ENCODE data around the gene HPSE. TPM values are rescaled to one million over a fixed set of nuclear protein-coding genes. Genes with fewer than 3 reads are reported as not detected.

The HPSE gene
- polyA plus RNA-seq, 1 donor from 2014 or later, result 0.16 TPM

DNA sequence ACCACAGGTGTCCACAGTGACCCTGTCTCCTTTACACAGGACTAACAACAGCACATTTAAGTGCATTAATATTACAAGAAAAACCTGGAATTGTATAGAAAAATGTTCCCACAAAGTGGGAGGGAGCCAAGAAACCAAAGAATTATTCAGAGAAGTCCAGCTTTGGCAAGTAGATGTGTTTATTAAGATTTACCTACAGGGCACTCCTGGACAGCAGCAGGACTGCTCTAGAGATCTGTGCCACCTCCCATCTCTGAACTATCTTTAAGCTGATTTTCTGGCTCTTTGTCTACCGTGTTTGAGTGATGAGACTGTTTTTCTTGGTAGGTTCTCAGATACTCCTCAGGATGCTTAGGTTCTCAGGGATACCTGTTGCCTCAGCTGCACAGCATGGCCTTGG, 38.3 kb upstream of the HPSE start:
- no peak overlapping the region for H3K27ac ChIP-seq (ENCODE audit: low read length)
- no peak overlapping the region for H3K9ac ChIP-seq (ENCODE audit: low read length)
- no peak overlapping the region for H2AFZ ChIP-seq (ENCODE audit: low read depth, low read length)
- H3K36me3 ChIP-seq (ENCODE audit: insufficient read depth, low read length), result no peaks in the 10 kb centered on the region
- no peaks in the 10 kb centered on the region for H4K20me1 ChIP-seq (ENCODE audit: insufficient read depth)
- peaks cover 3% of the 10 kb centered on the region for H3K9me3 ChIP-seq (ENCODE audit: low read length)
- H3K9me2 ChIP-seq (ENCODE audit: insufficient read depth, low read length), result no peaks in the 10 kb centered on the region
- H3K79me2 ChIP-seq (replicated peaks; ENCODE audit: insufficient read depth, low read length), result no peaks in the 10 kb centered on the region
- no peaks in the 10 kb centered on the region for H3K27me3 ChIP-seq (ENCODE audit: insufficient read depth, low read depth, low read length)
- no peak for TF ChIP-seq EZH2 (IDR thresholded peaks at IDR 0.05; ENCODE audit: borderline replicate concordance, insufficient read depth, low read length, poor library complexity, severe bottlenecking)
- no peak for TF ChIP-seq TAF1 (IDR thresholded peaks at IDR 0.05; ENCODE audit: low read depth)
- H3K4me3 ChIP-seq (ENCODE audit: low read length), result no peak overlapping the region
- H3K4me2 ChIP-seq (ENCODE audit: low read length), result no peak overlapping the region
- H3F3A ChIP-seq (ENCODE audit: insufficient read depth, low read length, poor library complexity, severe bottlenecking), result no peaks in the 10 kb centered on the region

DNA sequence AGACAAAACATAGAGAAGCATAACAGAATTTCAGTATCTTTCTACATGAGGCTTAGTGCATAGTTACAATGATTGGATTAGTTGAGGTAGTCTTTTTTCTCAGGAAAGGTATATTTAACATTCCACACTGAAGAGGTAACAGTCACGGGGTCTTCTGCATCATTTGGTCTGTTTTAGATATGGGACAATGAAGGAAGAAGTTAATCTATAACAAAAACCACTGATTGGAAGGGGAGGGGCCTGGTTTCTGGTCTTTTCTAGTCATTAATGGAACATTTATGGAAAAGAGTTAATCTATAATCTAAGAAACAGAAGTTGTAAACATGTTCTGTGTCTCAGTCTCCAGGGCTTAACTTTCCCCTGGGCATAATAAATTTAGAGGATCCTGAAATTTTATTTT, 37.3 kb upstream of the HPSE start:
- no peak overlapping the region for H3K27ac ChIP-seq (ENCODE audit: low read length)
- no peaks in the 10 kb centered on the region for H3K36me3 ChIP-seq (ENCODE audit: insufficient read depth, low read length)
- no peaks in the 10 kb centered on the region for H4K20me1 ChIP-seq (ENCODE audit: insufficient read depth)
- H3K9ac ChIP-seq (ENCODE audit: low read length), result no peak overlapping the region
- no peak overlapping the region for H3K4me3 ChIP-seq (ENCODE audit: low read length)
- H3K9me3 ChIP-seq (ENCODE audit: low read length), result no peaks in the 10 kb centered on the region
- TF ChIP-seq, protein P1, sequence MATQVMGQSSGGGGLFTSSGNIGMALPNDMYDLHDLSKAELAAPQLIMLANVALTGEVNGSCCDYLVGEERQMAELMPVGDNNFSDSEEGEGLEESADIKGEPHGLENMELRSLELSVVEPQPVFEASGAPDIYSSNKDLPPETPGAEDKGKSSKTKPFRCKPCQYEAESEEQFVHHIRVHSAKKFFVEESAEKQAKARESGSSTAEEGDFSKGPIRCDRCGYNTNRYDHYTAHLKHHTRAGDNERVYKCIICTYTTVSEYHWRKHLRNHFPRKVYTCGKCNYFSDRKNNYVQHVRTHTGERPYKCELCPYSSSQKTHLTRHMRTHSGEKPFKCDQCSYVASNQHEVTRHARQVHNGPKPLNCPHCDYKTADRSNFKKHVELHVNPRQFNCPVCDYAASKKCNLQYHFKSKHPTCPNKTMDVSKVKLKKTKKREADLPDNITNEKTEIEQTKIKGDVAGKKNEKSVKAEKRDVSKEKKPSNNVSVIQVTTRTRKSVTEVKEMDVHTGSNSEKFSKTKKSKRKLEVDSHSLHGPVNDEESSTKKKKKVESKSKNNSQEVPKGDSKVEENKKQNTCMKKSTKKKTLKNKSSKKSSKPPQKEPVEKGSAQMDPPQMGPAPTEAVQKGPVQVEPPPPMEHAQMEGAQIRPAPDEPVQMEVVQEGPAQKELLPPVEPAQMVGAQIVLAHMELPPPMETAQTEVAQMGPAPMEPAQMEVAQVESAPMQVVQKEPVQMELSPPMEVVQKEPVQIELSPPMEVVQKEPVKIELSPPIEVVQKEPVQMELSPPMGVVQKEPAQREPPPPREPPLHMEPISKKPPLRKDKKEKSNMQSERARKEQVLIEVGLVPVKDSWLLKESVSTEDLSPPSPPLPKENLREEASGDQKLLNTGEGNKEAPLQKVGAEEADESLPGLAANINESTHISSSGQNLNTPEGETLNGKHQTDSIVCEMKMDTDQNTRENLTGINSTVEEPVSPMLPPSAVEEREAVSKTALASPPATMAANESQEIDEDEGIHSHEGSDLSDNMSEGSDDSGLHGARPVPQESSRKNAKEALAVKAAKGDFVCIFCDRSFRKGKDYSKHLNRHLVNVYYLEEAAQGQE (IDR thresholded peaks at IDR 0.05; ENCODE audit: borderline replicate concordance), result no peak
- TF ChIP-seq EP300 (conservative IDR thresholded peaks at IDR 0.05; ENCODE audit: poor library complexity, severe bottlenecking), result no peak
- no peak for TF ChIP-seq EZH2 (IDR thresholded peaks at IDR 0.05; ENCODE audit: borderline replicate concordance, insufficient read depth, low read length, poor library complexity, severe bottlenecking)
- TF ChIP-seq SMC3 (conservative IDR thresholded peaks at IDR 0.05; ENCODE audit: poor library complexity), result no peak
- TF ChIP-seq TAF1 (IDR thresholded peaks at IDR 0.05; ENCODE audit: low read depth), result no peak
- no peak for TF ChIP-seq RAD21 (conservative IDR thresholded peaks at IDR 0.05)
- TF ChIP-seq, protein P2, sequence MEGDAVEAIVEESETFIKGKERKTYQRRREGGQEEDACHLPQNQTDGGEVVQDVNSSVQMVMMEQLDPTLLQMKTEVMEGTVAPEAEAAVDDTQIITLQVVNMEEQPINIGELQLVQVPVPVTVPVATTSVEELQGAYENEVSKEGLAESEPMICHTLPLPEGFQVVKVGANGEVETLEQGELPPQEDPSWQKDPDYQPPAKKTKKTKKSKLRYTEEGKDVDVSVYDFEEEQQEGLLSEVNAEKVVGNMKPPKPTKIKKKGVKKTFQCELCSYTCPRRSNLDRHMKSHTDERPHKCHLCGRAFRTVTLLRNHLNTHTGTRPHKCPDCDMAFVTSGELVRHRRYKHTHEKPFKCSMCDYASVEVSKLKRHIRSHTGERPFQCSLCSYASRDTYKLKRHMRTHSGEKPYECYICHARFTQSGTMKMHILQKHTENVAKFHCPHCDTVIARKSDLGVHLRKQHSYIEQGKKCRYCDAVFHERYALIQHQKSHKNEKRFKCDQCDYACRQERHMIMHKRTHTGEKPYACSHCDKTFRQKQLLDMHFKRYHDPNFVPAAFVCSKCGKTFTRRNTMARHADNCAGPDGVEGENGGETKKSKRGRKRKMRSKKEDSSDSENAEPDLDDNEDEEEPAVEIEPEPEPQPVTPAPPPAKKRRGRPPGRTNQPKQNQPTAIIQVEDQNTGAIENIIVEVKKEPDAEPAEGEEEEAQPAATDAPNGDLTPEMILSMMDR (IDR thresholded peaks at IDR 0.05; ENCODE audit: poor library complexity, severe bottlenecking), result no peak
- no peak for TF ChIP-seq MXI1 (conservative IDR thresholded peaks at IDR 0.05; ENCODE audit: poor library complexity, severe bottlenecking)
- no peak for TF ChIP-seq POLR2AphosphoS5 (IDR thresholded peaks at IDR 0.05)
- H2AFZ ChIP-seq (ENCODE audit: low read depth, low read length), result no peak overlapping the region
- no peaks in the 10 kb centered on the region for H3K9me2 ChIP-seq (ENCODE audit: insufficient read depth, low read length)
- H3K4me2 ChIP-seq (ENCODE audit: low read length), result no peak overlapping the region
- no peaks in the 10 kb centered on the region for H3K79me2 ChIP-seq (replicated peaks; ENCODE audit: insufficient read depth, low read length)
- H3F3A ChIP-seq (ENCODE audit: insufficient read depth, low read length, poor library complexity, severe bottlenecking), result no peaks in the 10 kb centered on the region
- no peaks in the 10 kb centered on the region for H3K27me3 ChIP-seq (ENCODE audit: insufficient read depth, low read depth, low read length)

DNA sequence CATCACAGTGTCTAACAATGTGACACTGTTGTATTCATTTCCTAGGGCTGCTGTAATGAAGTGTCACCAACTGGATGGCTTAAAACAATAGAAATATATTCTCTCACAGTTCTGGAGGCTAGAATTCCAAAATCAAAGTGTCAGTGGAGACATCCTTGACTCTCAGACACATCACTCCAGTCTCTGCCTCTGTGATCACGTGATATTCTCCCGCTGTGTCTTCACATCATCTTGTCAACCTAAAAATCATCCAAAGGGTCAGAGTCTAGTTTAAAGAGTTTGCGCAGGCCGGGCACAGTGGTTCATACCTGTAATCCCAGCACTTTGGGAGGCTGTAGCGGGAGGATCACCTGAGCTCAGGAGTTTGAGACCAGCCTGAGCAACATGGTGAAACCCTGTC, 36.6 kb upstream of the HPSE start:
- no peaks in the 10 kb centered on the region for H3K9me2 ChIP-seq (ENCODE audit: insufficient read depth, low read length)
- no peaks in the 10 kb centered on the region for H3K27me3 ChIP-seq (ENCODE audit: insufficient read depth, low read depth, low read length)
- no peak overlapping the region for H2AFZ ChIP-seq (ENCODE audit: low read depth, low read length)
- H3F3A ChIP-seq (ENCODE audit: insufficient read depth, low read length, poor library complexity, severe bottlenecking), result no peaks in the 10 kb centered on the region
- no peaks in the 10 kb centered on the region for H4K20me1 ChIP-seq (ENCODE audit: insufficient read depth)
- H3K4me3 ChIP-seq (ENCODE audit: low read length), result no peak overlapping the region
- no peak overlapping the region for H3K9ac ChIP-seq (ENCODE audit: low read length)
- no peaks in the 10 kb centered on the region for H3K79me2 ChIP-seq (replicated peaks; ENCODE audit: insufficient read depth, low read length)
- no peaks in the 10 kb centered on the region for H3K36me3 ChIP-seq (ENCODE audit: insufficient read depth, low read length)
- H3K27ac ChIP-seq (ENCODE audit: low read length), result no peak overlapping the region
- no peak for TF ChIP-seq MXI1 (conservative IDR thresholded peaks at IDR 0.05; ENCODE audit: poor library complexity, severe bottlenecking)
- no peak for TF ChIP-seq SMC3 (conservative IDR thresholded peaks at IDR 0.05; ENCODE audit: poor library complexity)
- no peak for TF ChIP-seq POLR2AphosphoS5 (IDR thresholded peaks at IDR 0.05)
- TF ChIP-seq EZH2 (IDR thresholded peaks at IDR 0.05; ENCODE audit: borderline replicate concordance, insufficient read depth, low read length, poor library complexity, severe bottlenecking), result no peak
- TF ChIP-seq EP300 (conservative IDR thresholded peaks at IDR 0.05; ENCODE audit: poor library complexity, severe bottlenecking), result no peak
- TF ChIP-seq, protein P1 (IDR thresholded peaks at IDR 0.05; ENCODE audit: borderline replicate concordance), result no peak
- TF ChIP-seq TAF1 (IDR thresholded peaks at IDR 0.05; ENCODE audit: low read depth), result no peak
- TF ChIP-seq RAD21 (conservative IDR thresholded peaks at IDR 0.05), result no peak
- TF ChIP-seq, protein P2 (IDR thresholded peaks at IDR 0.05; ENCODE audit: poor library complexity, severe bottlenecking), result no peak
- H3K4me2 ChIP-seq (ENCODE audit: low read length), result no peak overlapping the region
- no peaks in the 10 kb centered on the region for H3K9me3 ChIP-seq (ENCODE audit: low read length)
